ENCODE measurements around the gene TMPRSS4. TPM values are rescaled to one million over a fixed set of nuclear protein-coding genes. Genes with fewer than 3 reads are reported as not detected.

TMPRSS4 gene
- total and polyA plus RNA-seq, 9 of the 15 experiments (the other 6 are each of a cell fraction or from before 2014, with no cell fraction given), result 4.0 to 10.0 (median 5.6) TPM

DNA sequence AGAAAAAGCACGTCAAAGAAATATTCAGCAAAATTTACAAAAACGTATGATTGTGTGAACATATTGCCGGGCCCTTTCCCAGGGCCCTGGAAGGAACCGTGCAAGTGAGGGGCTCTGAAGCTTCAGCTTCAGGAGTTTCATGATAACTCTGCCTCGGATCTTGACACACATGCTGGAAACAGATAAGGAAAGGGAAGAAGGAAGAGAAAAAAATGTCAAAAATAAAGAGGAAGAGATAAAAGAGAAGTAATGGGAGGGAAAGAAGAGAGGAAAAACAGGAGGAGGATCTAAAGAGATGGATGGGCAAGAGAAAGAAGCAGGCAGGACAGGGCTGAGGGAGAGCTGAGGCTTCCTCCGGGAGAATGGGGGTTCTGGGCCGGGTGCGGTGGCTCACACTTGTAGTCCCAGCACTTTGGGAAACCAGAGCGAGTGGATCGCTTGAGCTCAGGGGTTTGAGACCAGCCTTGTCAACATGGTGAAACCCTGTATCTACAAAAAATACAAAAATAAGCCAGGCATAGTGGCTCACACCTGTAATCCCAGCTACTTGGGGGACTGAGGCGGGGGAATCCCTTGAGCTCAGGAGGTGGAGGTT lies 2.7 kb upstream of the TMPRSS4 start (continued):
- TF ChIP-seq ZNF318 (IDR thresholded peaks at IDR 0.05; ENCODE audit: borderline replicate concordance in 1 of 2, low read depth in 1 of 2) (no peak), SNAPC5 (CRISPR knock-in tag; IDR thresholded peaks at IDR 0.05) (no peak), ZNF175 (CRISPR knock-in tag; IDR thresholded peaks at IDR 0.05; ENCODE audit: low read depth) (no peak), FOXO4 (CRISPR knock-in tag; IDR thresholded peaks at IDR 0.05) (no peak), PHF8 (IDR thresholded peaks at IDR 0.05; ENCODE audit: borderline replicate concordance, low read length) (no peak), FOS (IDR thresholded peaks at IDR 0.05; ENCODE audit: extremely low read depth, insufficient read length) (no peak), ILK (tag; IDR thresholded peaks at IDR 0.05; ENCODE audit: borderline replicate concordance, low read depth) (no peak), RCOR1 (IDR thresholded peaks at IDR 0.05; ENCODE audit: borderline replicate concordance in 1 of 2, low read depth in 2 of 2, low read length in 2 of 2) (0 out of 4 replicates have a peak, but pooled peaks of 1 of the 2 experiments have one; percentile 13), HIVEP1 (CRISPR knock-in tag; IDR thresholded peaks at IDR 0.05) (no peak), MTA1 (IDR thresholded peaks at IDR 0.05; ENCODE audit: borderline replicate concordance) (0 out of 2 replicates have a peak, but pooled peaks have one; percentile 33), NBN (IDR thresholded peaks at IDR 0.05; ENCODE audit: low read depth) (no peak), SMARCA4 (IDR thresholded peaks at IDR 0.05) (peak; percentile 81), CLOCK (CRISPR knock-in tag; IDR thresholded peaks at IDR 0.05; ENCODE audit: borderline replicate concordance) (no peak)
- TF ChIP-seq, protein P1, sequence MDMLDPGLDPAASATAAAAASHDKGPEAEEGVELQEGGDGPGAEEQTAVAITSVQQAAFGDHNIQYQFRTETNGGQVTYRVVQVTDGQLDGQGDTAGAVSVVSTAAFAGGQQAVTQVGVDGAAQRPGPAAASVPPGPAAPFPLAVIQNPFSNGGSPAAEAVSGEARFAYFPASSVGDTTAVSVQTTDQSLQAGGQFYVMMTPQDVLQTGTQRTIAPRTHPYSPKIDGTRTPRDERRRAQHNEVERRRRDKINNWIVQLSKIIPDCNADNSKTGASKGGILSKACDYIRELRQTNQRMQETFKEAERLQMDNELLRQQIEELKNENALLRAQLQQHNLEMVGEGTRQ (CRISPR knock-in tag; IDR thresholded peaks at IDR 0.05), result no peak
